ENCODE results near the gene C12orf60. TPM values are rescaled to one million over a fixed set of nuclear protein-coding genes. Genes with fewer than 3 reads are reported as not detected.

Gene C12orf60
- total and polyA plus RNA-seq, 2 of the 8 experiments (the other 6 are each of a cell fraction or from before 2014, with no cell fraction given) = 1.2 to 1.5 TPM

- no peaks in the 10 kb centered on the region for H3K27me3 ChIP-seq (replicated peaks in 1 of 4; ENCODE audit: control insufficient read depth in 3 of 4, extremely low read depth in 1 of 4, insufficient read depth in 3 of 4, low read length in 3 of 4)
- no peak for DNase-seq (ENCODE audit: low read depth in 1 of 2, low spot score in 2 of 2)
- no peak overlapping the region for H2BK12ac ChIP-seq (ENCODE audit: low read depth, low read length)
- peak overlapping the region; percentile 74 to 82 for H3K4me2 ChIP-seq (ENCODE audit: insufficient read depth in 1 of 2, low read depth in 2 of 2, low read length in 2 of 2)
- no peak for FAIRE-seq
- no peak overlapping the region for H2AK5ac ChIP-seq (ENCODE audit: low read depth, low read length)
- H3K79me1 ChIP-seq (ENCODE audit: low read depth, low read length) = no peaks in the 10 kb centered on the region
- 0 out of 2 replicates have a peak overlapping the region, but pooled peaks have one; percentile 45 for H2BK5ac ChIP-seq (ENCODE audit: low read depth, low read length)
- H3K36me3 ChIP-seq (ENCODE audit: control insufficient read depth in 2 of 4, insufficient read depth in 4 of 4, low read length in 3 of 4) = peaks cover 3 to 13% (median 5%) of the 10 kb centered on the region in 4 experiments
- no peak overlapping the region for H3K23ac ChIP-seq (ENCODE audit: insufficient read length)
- peaks cover 4% of the 10 kb centered on the region; the same call in 1 of the 2 replicates for H3K23me2 ChIP-seq (ENCODE audit: low read depth, low read length)
- H3K79me2 ChIP-seq (ENCODE audit: control insufficient read depth in 1 of 2, insufficient read depth in 2 of 2, low read length in 2 of 2) = peaks cover 8 to 45% of the 10 kb centered on the region in 2 experiments; a peak in 3 of 4 replicates
- 3 to 100% methylated on average over 2 to 12 of the region's 12 CpGs for WGBS, 2 experiments (ENCODE audit: extremely low coverage in 1 of 2, insufficient coverage in 1 of 2, insufficient read length in 1 of 2, insufficient replicate concordance in 2 of 2, low coverage in 1 of 2, low lambda C conversion rate in 2 of 2, missing lambda C conversion rate in 1 of 2)
- peak overlapping the region; percentile 60 for H3K56ac ChIP-seq (replicated peaks; ENCODE audit: insufficient read length, low read depth, low read length)
- ChIA-PET POLR2A (ENCODE audit: partially characterized antibody) (interaction anchor here (0.6 to 6.5 kb wide), 14 partner anchors 11 to 81 kb away, joined by 3 to 68 read pairs (median 4); a partner anchor contains a TSS), CTCF (ENCODE audit: partially characterized antibody) (interaction anchor here (0.6 to 2.2 kb wide), 8 partner anchors 10 to 541 kb away, joined by 3 to 6 read pairs (median 4); partner anchors contain the start of gene SMCO3)
- no peak overlapping the region for H3K14ac ChIP-seq (ENCODE audit: insufficient read length)
- H2BK15ac ChIP-seq (ENCODE audit: low read length) = no peak overlapping the region
- peaks cover 0 to 2% (median 0%) of the 10 kb centered on the region in 4 experiments; a peak in 3 of 7 replicates for H3K4me1 ChIP-seq (replicated peaks in 1 of 4; ENCODE audit: control insufficient read depth in 3 of 4, insufficient read depth in 4 of 4, low read length in 3 of 4)
- peak overlapping the region; percentile 66 to 98 (median 96) for H3K4me3 ChIP-seq (ENCODE audit: extremely low read depth in 1 of 4, insufficient read depth in 2 of 4, low read depth in 3 of 4, low read length in 4 of 4)
- H2BK120ac ChIP-seq (replicated peaks; ENCODE audit: low read depth, low read length) = no peak overlapping the region
- no peak overlapping the region for H2BK20ac ChIP-seq (ENCODE audit: low read length)
- H4K91ac ChIP-seq (replicated peaks; ENCODE audit: insufficient read length, low read length) = no peak overlapping the region
- no peak overlapping the region for H4K5ac ChIP-seq (ENCODE audit: insufficient read length, low read depth, low read length)
- no peak overlapping the region for H4K8ac ChIP-seq (ENCODE audit: extremely low read depth, insufficient read depth, low read length)
- TF ChIP-seq PHF8 (conservative IDR thresholded peaks at IDR 0.05; ENCODE audit: low read depth, low read length) (peak; percentile 13; the same call in 1 of the 2 replicates), EGR1 (IDR thresholded peaks at IDR 0.05; ENCODE audit: borderline replicate concordance, low read depth, low read length) (no peak)
- no peak overlapping the region for H3K4ac ChIP-seq (replicated peaks; ENCODE audit: insufficient read length, low read depth, low read length)
- no peaks in the 10 kb centered on the region for H3K9me3 ChIP-seq (ENCODE audit: insufficient read depth in 2 of 2, low read depth in 1 of 2, low read length in 1 of 2)
- peak overlapping the region; percentile 85 for H2AFZ ChIP-seq (ENCODE audit: low read length)
- peak overlapping the region; percentile 35; the same call in 1 of the 2 replicates for H3K27ac ChIP-seq (ENCODE audit: low read depth, low read length)
- H3K9ac ChIP-seq (replicated peaks in 1 of 4; ENCODE audit: extremely low read depth in 1 of 4, low read depth in 3 of 4, low read length in 3 of 4) = peak overlapping the region; percentile 61 to 97 (median 66)
- no peak overlapping the region for H3K18ac ChIP-seq (ENCODE audit: extremely low read depth, low read length)
- H4K20me1 ChIP-seq (replicated peaks in 1 of 2; ENCODE audit: control insufficient read depth in 1 of 2, insufficient read depth in 2 of 2, low read length in 2 of 2) = peaks cover 0 to 2% of the 10 kb centered on the region in 2 experiments
Measured at GRCh38 chr12:14803830-14804160, 325 bp downstream of the C12orf60 start.

Data from H1 (cell line).